Choroid plexus epithelial cell (primary cell): Measurements from ENCODE around the gene RTL1.

Experiments
- DNase-seq: peaks from one replicate; pipeline ENCODE4 v3.0.0-alpha.2; 2010; ENCODE audit warnings: low read depth
- H3K4me3 ChIP-seq: 2 replicates; pipeline ENCODE4 v1.5.1; 2011; ENCODE audit warnings: low read depth, mild to moderate bottlenecking, control low read depth, low read length, moderate library complexity
- TF ChIP-seq, protein P1 (sequence below): conservative IDR thresholded peaks from 2 replicates; pipeline ENCODE4 v1.5.1; 2011; ENCODE audit warnings: low read depth, mild to moderate bottlenecking, control low read depth, inconsistent platforms, low read length, moderate library complexity

Gene RTL1

GRCh38 chr14:100910888-100911664, 7.6 kb upstream of the RTL1 start:
- DNase-seq = no peak
- H3K4me3 ChIP-seq = no peak overlapping the region
- TF ChIP-seq, protein P1, sequence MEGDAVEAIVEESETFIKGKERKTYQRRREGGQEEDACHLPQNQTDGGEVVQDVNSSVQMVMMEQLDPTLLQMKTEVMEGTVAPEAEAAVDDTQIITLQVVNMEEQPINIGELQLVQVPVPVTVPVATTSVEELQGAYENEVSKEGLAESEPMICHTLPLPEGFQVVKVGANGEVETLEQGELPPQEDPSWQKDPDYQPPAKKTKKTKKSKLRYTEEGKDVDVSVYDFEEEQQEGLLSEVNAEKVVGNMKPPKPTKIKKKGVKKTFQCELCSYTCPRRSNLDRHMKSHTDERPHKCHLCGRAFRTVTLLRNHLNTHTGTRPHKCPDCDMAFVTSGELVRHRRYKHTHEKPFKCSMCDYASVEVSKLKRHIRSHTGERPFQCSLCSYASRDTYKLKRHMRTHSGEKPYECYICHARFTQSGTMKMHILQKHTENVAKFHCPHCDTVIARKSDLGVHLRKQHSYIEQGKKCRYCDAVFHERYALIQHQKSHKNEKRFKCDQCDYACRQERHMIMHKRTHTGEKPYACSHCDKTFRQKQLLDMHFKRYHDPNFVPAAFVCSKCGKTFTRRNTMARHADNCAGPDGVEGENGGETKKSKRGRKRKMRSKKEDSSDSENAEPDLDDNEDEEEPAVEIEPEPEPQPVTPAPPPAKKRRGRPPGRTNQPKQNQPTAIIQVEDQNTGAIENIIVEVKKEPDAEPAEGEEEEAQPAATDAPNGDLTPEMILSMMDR = no peak

DNA sequence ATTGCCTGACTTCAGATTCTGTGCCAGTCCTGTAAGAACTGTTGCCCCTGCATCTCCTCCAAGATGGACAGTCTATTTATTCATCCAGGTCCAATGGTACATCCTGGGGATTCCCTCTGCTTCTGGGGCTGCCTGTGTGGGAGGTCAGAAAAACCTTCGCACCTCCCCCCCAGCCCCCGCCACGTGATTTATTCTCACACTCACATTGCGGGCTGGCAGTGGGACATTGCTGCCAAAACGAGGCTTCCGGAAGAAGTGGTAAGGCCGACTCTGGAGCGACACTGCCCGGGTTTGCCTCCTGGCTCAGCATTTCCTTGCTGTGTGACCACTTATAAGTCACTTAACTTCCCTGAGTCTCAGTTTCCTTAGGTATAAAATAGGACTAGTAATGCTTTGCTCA, 5.9 kb upstream of the RTL1 start:
- no peak overlapping the region for H3K4me3 ChIP-seq
- DNase-seq = no peak
- TF ChIP-seq, protein P1 = no peak

- no peak for DNase-seq
- TF ChIP-seq, protein P1 = no peak
- no peak overlapping the region for H3K4me3 ChIP-seq
These were observed 3.7 kb upstream of the RTL1 start for GRCh38 chr14:100907240-100907639.

- no peak for DNase-seq
- no peak overlapping the region for H3K4me3 ChIP-seq
- TF ChIP-seq, protein P1 = peak; percentile 31
These were observed 2.9 kb upstream of the RTL1 start for GRCh38 chr14:100906420-100906819.

DNA sequence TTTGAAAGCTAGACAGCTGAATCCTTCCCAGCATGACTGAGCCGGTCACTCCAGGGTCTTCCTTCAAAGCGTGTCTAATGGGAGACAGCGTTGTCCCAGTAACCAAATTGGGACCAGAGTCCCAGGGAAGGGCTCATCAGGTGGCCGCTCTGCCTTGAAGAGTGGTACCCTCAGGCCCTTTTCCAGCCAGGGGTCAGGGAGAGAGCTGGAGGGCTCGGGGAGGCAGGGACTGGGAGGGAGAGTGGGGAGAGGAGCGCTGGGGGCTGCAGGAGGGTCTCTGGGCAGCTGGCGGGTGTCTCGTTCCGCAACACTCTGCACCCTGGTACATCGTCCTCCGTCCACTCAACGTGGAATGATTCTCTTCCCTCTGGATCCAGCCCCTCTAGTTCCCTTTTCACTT, 1.6 kb upstream of the RTL1 start:
- no peak overlapping the region for H3K4me3 ChIP-seq
- TF ChIP-seq, protein P1 = no peak
- DNase-seq = no peak

DNA sequence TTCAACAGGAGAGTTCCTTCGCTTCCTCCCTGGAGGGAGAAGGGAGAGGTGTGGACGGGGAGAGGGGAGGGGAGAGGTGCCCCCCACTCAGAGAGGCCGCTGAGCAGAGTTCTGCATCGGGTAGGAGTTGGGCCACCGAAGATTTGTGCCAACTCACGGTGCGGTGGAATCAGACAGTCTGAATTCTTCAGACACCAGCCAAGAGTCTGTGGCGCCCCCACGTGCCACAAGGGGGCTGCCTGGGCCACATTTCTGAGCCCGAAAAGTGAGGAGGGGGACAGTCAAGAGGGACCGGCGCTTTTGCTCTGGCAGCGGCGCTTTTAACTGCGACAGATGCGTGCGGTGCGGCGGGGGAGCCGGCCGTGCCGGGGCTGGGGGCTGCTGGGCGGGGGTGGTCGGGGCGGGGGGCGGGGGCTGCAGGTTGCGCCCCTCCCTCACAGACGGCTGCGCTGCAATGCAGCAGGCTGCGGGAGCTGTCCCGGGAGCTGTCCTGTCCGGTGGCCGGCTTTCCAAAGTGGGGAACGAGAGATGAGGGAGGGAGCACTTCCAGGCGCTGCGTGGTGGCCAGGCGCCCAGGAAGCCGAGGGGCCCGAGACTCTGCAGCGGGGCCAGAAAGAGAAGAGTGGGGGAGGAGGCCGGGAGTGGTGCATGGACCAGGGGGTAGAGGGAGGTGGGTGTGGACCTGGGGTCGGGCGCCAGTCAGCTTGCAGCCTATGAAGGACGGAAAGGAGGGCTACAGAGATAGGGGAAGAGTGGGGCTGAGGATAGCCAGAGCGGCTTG, 975 bp upstream of the RTL1 start:
- TF ChIP-seq, protein P1 = peak; percentile 50
- DNase-seq = no peak
- no peak overlapping the region for H3K4me3 ChIP-seq
